Sigmoid colon (tissue), 3 donors: ENCODE data around the gene NR1I2.

ENCODE experiments used
- CTCF ChIP-seq, 4 experiments: fragments of 450-650 bp in 3 of 4; fragments of 200-600 bp in 1 of 4; IDR thresholded peaks; one replicate each; pipeline ENCODE4 v1.5.1; 2016 to 2019; ENCODE audit warnings: antibody characterized with exemption in 4 of 4, mild to moderate bottlenecking in 3 of 4, moderate library complexity in 2 of 4
- POLR2A ChIP-seq, 2 donors: fragments of 450-650 bp; IDR thresholded peaks; one replicate each; pipeline ENCODE4 v1.6.1; 2016; ENCODE audit warnings: antibody characterized with exemption in 2 of 2, mild to moderate bottlenecking in 2 of 2, moderate library complexity in 2 of 2

- TF ChIP-seq POLR2A (IDR thresholded peaks at IDR 0.05) (no peak), CTCF (IDR thresholded peaks at IDR 0.05) (no peak)
Measured at GRCh38 chr3:119859728-119860127, 77.8 kb downstream of the NR1I2 start.
